NCI-H1694 (cell line): Measurements from ENCODE around the gene NFE2.
"Not testable (repeated sequence)": the region's sequence is repeated elsewhere in the genome, so short reads cannot be mapped to it uniquely, and the experiment has no call there.

Source experiments
- DNase-seq: peaks from one replicate; lab custom pipeline; 2025; lab: John Stamatoyannopoulos, UW

Gene NFE2

GRCh38 chr12:54282949-54283593 is 17.7 kb downstream of the NFE2 start:
- DNase-seq = no peak

DNA sequence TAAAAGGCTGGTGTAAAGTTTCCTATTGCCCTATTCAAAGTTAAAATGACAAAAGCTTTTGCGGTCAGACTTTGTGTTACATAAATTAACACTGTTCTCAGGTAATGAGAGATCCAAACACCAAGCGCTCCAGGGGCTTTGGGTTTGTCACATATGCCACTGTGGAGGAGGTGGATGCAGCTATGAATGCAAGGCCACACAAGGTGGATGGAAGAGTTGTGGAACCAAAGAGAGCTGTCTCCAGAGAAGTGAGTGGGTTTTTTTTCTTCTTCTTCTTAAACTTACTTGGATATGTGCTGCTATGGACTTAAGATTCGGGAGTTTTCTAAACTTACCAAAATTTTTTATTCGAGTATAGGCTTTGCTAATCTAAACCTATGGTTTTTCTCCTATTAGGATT is 19.1 kb downstream of the NFE2 start:
- DNase-seq = not testable (repeated sequence)

DNA sequence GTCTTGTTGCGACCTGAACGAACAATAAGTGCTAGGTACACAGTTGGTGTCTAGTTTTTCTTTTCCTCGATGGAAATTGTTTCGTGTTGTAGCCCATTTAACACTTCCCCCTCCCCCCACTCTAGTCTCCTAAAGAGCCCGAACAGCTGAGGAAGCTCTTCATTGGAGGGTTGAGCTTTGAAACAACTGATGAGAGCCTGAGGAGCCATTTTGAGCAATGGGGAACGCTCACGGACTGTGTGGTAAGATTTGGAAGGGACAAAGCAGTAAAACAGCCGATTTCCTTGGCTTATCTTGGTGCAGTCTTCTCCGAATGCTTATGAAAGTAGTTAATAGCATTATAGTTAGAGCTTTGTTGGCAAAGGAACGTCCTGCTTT is 19.6 kb downstream of the NFE2 start:
- not testable (repeated sequence) for DNase-seq

- DNase-seq = peak; percentile 98
Measured at GRCh38 chr12:54280468-54281260, 20.2 kb downstream of the NFE2 start, which contains the start of gene HNRNPA1. TSS of gene HNRNPA1 (plus strand) at chr12:54280726. CDS start at chr12:54280808, 82 bp downstream.

- DNase-seq = peak; percentile 98
Measured at GRCh38 chr12:54279632-54280467, 21.0 kb downstream of the NFE2 start, which contains the start of gene CBX5. TSS of gene CBX5 (minus strand) at chr12:54280122. CDS start at chr12:54257650, 22,472 bp downstream.

GRCh38 chr12:54279227-54279631 is 21.6 kb downstream of the NFE2 start:
- DNase-seq = no peak

DNA sequence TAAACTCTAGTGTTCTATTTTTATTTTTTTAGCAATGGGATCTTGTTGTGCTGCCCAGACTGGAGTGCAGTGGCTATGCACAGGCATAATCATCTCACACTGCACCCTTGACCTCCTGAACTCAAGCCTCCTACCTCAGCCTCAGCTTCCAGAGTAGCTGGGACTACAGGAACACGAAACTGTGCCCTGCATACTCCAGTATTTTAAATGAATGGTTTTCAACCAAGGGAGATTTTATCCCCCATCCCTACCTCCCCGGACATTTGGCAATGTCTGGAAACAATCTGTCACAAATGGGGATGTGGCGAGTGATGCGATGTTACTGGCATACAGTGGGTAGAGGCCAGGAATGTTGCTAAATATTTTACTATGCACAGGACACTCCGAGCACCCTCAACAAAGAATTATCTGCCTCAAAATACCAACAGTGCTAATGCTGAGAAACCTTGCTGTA is 23.0 kb downstream of the NFE2 start:
- DNase-seq = no peak

DNA sequence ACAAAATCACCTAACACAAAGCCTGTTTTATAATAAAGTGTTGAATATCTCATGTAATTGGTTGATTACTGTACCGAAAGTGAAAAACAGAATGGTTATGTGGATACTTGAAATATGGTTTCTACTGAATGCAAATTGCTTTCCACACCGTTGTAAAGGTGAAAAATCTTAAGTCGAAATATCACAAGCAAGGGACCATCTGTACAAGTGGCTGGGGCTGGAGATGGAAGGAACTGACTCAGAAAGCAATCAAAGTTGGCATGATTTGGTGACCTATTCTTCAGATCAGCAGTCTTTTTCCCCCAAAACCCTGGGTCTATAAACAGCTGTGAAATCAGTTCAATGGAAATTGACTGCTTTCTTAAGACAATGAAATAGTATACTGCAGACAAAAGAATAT is 24.4 kb downstream of the NFE2 start:
- DNase-seq = no peak

- no peak for DNase-seq
Measured at GRCh38 chr12:54273981-54274380, 26.8 kb downstream of the NFE2 start.

- DNase-seq = no peak
Measured at GRCh38 chr12:54272214-54272613, 28.6 kb downstream of the NFE2 start.

DNA sequence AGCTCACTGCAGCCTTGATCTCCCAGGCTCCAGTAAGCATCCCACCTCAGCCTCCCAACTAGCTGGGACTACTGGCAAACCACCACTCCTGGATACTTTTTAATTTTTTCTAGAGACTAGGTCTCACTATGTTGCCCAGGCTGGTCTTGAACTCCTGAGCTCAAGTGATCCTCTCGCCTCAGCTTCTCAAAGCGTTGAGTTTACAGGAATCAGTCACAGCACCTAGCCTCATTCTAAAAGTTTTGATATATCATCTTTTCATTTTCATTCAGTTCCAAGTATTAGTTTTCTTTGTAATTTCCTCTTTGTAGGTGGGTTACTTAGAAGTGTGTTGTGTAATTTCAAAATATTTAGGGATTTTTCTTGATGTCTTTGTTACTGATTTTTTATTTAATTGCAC is 30.5 kb downstream of the NFE2 start:
- no peak for DNase-seq

DNA sequence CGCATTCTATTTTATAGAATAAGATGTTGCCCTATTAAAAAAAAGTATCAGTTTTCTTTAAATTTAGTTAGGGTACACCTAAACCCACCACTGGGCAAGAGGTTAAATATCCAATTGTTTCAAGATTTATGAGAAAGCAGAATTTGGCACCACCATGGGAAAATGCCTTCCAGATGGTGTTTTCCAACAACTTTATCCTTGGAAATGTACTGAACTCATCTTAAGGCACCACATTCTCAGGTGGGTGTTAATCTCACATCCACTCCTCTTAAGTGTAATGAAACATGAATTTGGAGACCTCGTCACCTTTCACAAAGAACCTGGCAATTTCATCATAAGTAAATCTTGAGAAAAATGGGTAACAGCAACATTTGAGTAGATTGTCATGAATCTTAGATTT is 34.0 kb downstream of the NFE2 start:
- no peak for DNase-seq

GRCh38 chr12:54265364-54265812 is 35.4 kb downstream of the NFE2 start:
- no peak for DNase-seq

- no peak for DNase-seq
Measured at GRCh38 chr12:54262403-54262925, 38.4 kb downstream of the NFE2 start.

GRCh38 chr12:54261815-54262402 is 38.9 kb downstream of the NFE2 start:
- no peak for DNase-seq

DNA sequence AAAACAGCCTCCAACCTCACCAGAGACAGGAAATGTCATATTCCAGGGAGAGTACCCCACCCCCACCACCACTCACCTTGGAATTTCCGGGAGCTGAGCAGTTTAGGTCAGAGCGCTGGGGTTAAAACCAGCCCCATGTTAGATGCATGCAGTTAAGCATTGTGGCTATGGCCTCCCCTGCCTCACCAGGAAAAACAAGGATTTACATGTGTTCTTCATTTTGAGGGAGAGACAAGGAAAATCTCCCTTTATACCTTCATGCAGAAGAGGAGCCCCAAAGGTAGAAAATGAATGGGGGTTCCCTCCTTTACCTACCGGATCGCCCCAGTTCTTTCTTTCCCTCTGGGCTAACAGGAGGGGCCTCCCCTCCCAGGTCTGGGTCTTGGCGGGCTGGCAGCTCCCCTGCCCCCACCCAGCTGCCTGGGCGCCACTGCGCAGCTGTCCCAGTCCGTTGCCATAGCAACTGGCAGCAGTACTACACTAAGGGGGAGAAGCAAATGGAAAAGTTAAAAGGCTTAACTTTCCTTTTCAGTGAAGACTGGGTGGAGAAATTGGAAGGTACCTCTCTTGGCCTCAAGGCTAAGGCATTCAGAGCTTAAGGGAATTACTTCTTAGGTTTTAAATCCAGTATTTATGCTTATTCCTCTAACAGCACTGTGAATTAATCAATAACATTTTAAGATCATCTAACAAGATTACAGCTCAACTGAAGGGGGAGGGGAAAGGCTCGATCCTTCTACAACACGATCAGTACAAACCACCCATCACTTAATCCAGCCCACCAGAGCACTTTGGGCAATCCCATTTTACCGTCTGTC is 41.4 kb downstream of the NFE2 start:
- DNase-seq = peak; percentile 75

GRCh38 chr12:54258201-54258681 is 42.6 kb downstream of the NFE2 start:
- no peak for DNase-seq

- no peak for DNase-seq
Measured at GRCh38 chr12:54257332-54257731, 43.5 kb downstream of the NFE2 start.

DNA sequence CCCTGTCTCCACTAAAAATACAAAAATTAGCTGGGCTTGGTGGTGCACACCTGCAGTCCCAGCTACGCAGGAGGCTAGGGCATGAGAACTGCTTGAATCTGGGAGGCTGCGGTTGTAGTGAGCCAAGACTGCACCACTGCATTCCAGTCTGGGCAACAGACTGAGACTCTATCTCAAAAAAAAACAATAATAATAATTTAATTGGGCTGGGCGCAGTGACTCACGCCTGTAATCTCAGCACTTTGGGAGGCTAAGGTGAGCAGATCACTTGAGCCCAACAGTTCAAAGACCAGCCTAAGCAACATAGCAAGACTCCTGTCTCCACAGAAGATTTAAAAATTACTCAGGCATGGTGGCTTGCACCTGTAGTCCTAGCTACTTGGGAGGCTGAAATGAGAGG is 47.6 kb downstream of the NFE2 start:
- no peak for DNase-seq

- peak; percentile 36 for DNase-seq
Measured at GRCh38 chr12:54251667-54252284, 49.0 kb downstream of the NFE2 start.
